Renal cortex interstitium (tissue), 11 donors: ENCODE results near the gene CYREN. TPM values are rescaled to one million over a fixed set of nuclear protein-coding genes. Genes with fewer than 3 reads are reported as not detected.
"Not testable (repeated sequence)": the region's sequence is repeated elsewhere in the genome, so short reads cannot be mapped to it uniquely, and the experiment has no call there.

Source experiments
- DNase-seq, 11 donors: peaks; one replicate each; pipeline ENCODE4 v3.0.0-alpha.2; 2013; ENCODE audit warnings: low read depth in 9 of 11, low spot score in 4 of 11; ENCODE audit errors: extremely low read depth in 1 of 11
- polyA plus RNA-seq, 3 donors: library from polyadenylated mRNA; unstranded; fragments of 120-200 nt; gene quantifications; one replicate each; pipeline ENCODE4 v1.2.1, GENCODE V29; 2013; ENCODE audit not compliant: insufficient read length in 3 of 3

The CYREN gene
- polyA plus RNA-seq, 3 donors = 70.3 to 76.4 (median 70.6) TPM

GRCh38 chr7:135147899-135148721 lies 22.4 kb downstream of the CYREN start, which contains the start of gene TMEM140:
Gene TMEM140, plus strand, starts transcription at chr7:135148072. Its CDS starts 16,370 bp downstream, at chr7:135164442.
- DNase-seq = peak in 1 of 11 donors; percentile 52

GRCh38 chr7:135147341-135147898 lies 23.1 kb downstream of the CYREN start:
- no peak for DNase-seq

- DNase-seq = no peak
These were observed 26.4 kb downstream of the CYREN start for GRCh38 chr7:135143885-135144668.

GRCh38 chr7:135129579-135129978 lies 40.9 kb downstream of the CYREN start:
- DNase-seq = no peak

- no peak for DNase-seq
These were observed 41.6 kb downstream of the CYREN start for GRCh38 chr7:135128931-135129330.

- DNase-seq = not testable (repeated sequence)
These were observed 45.9 kb downstream of the CYREN start for GRCh38 chr7:135124631-135125030.

GRCh38 chr7:135121868-135122267 lies 48.6 kb downstream of the CYREN start:
- no peak for DNase-seq

GRCh38 chr7:135117096-135117495 lies 53.4 kb downstream of the CYREN start:
- no peak for DNase-seq

Other genes with a start within 250 kb of the CYREN start
- gene AGBL3, start 184.2 kb downstream of the CYREN start, polyA plus RNA-seq = 10 to 100 TPM in 2 of 3 donors, 1 to 10 TPM in 1; 9.1 to 21.3 (median 10.4) TPM
- gene TMEM140, start 22.6 kb downstream of the CYREN start, polyA plus RNA-seq = 10 to 100 TPM; 28.1 to 33.4 (median 30.0) TPM
- 10 to 100 TPM; 50.9 to 70.3 (median 51.2) TPM for gene WDR91, start 40.8 kb upstream of the CYREN start, polyA plus RNA-seq
- under 1 TPM; 0.17 to 0.33 (median 0.30) TPM for gene STRA8, start 63.1 kb upstream of the CYREN start, polyA plus RNA-seq